ENCODE data around the gene CCNB3. TPM values are rescaled to one million over a fixed set of nuclear protein-coding genes. Genes with fewer than 3 reads are reported as not detected.

The CCNB3 gene
- polyA plus RNA-seq, 1 of the 3 experiments (the other 2 are of a cell fraction), result 1.8 TPM

DNA sequence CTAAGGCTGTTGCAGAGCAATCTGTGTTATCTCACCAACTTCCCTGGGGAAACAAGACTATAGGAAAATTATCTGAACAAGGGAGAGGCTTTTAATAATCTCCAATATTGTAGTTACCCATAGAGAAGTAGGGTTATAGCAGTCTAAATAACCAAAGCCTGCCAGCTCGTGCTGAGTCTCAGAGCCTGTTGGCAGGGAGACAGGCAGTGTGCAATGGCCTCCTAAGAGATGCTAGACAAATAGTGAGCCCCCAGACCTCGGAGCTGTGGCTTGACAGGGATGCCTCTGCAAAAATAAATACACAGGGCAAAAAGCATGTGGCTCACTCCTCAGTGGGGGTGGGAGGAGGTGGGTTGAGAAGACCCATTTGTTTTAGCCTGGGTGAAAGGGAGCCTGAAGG lies 189.3 kb downstream of the CCNB3 start (continued):
- TF ChIP-seq, protein P1, sequence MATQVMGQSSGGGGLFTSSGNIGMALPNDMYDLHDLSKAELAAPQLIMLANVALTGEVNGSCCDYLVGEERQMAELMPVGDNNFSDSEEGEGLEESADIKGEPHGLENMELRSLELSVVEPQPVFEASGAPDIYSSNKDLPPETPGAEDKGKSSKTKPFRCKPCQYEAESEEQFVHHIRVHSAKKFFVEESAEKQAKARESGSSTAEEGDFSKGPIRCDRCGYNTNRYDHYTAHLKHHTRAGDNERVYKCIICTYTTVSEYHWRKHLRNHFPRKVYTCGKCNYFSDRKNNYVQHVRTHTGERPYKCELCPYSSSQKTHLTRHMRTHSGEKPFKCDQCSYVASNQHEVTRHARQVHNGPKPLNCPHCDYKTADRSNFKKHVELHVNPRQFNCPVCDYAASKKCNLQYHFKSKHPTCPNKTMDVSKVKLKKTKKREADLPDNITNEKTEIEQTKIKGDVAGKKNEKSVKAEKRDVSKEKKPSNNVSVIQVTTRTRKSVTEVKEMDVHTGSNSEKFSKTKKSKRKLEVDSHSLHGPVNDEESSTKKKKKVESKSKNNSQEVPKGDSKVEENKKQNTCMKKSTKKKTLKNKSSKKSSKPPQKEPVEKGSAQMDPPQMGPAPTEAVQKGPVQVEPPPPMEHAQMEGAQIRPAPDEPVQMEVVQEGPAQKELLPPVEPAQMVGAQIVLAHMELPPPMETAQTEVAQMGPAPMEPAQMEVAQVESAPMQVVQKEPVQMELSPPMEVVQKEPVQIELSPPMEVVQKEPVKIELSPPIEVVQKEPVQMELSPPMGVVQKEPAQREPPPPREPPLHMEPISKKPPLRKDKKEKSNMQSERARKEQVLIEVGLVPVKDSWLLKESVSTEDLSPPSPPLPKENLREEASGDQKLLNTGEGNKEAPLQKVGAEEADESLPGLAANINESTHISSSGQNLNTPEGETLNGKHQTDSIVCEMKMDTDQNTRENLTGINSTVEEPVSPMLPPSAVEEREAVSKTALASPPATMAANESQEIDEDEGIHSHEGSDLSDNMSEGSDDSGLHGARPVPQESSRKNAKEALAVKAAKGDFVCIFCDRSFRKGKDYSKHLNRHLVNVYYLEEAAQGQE (IDR thresholded peaks at IDR 0.05; ENCODE audit: low read depth, low read length), result no peak
- TF ChIP-seq EZH2phosphoT487 (IDR thresholded peaks at IDR 0.05; ENCODE audit: borderline replicate concordance, low read depth) (no peak), TCF12 (IDR thresholded peaks at IDR 0.05) (no peak), RFX5 (IDR thresholded peaks at IDR 0.05; ENCODE audit: low read length) (no peak)

Small RNA genes within 50 kb of the gene (small RNA-seq; reads per million reads assigned to genes)
- gene PYY3, result 0 to 3.4 (median 0) reads per million in 7 experiments
- 0 reads per million in 7 experiments for gene RF00019

Other genes starting within 250 kb of the CCNB3 start
- not detected in 2 replicates for gene AKAP4, start 3.8 kb upstream of the CCNB3 start, polyA plus RNA-seq (2012; rRNA removed)

Data from SK-N-SH (cell line).